H1 (cell line): ENCODE data around the gene HLA-DPA1.

Experiments
- CTCF ChIP-seq, 3 experiments: IDR thresholded peaks; 1 replicate in 2 of 3; 2 replicates in 1 of 3; pipeline versions ENCODE4 v1.5.1 to v1.6.1; 2011; ENCODE audit warnings: low read length in 3 of 3, mild to moderate bottlenecking in 3 of 3, inconsistent platforms in 2 of 3, low read depth in 1 of 3, moderate library complexity in 1 of 3; ENCODE audit not compliant: insufficient read depth in 1 of 3; ENCODE audit errors: control extremely low read depth in 1 of 3
- EZH2 ChIP-seq: fragments of 200-600 bp; sonication (generic); IDR thresholded peaks from 2 replicates; pipeline ENCODE4 v1.7.1; 2012; ENCODE audit warnings: low read depth, mild to moderate bottlenecking, moderate library complexity, low read length, inconsistent platforms; ENCODE audit not compliant: severe bottlenecking
- GABPA ChIP-seq: IDR thresholded peaks from 2 replicates; pipeline ENCODE4 v1.6.1; 2011; ENCODE audit warnings: mild to moderate bottlenecking, low read length, moderate library complexity, borderline replicate concordance; ENCODE audit not compliant: insufficient read depth

DNA sequence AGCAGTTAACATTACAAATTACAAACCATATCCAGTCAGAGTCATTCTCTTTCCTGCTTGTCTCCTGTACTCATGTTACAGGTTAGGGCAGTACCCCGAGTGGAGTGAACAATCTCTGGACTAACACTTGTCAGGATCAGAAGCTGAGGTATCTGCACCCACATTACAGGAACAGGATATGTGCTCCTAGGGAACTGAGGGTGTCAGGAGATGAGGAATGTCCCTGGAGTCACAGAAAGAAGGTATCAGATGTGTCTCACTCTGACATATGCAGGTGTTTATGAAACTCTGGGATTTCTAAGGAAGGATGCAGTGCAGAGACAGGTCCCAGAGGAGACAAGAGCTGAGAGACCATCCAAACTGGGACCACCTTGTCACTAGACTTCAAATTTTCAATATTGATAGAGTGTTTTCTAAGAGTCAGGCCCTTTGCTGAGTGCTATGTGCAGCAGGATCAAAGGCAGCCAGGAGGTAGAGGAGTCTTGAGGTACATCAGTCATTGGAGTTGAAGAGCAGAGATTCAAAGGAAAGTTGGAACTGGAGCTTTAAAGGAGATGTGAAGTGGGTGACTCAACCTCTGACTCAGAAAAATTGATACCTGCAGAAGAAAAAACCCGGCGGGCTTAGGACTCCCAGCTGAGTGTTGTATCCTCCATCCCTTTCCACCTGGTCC is 14.9 kb upstream of the HLA-DPA1 start:
- no peak for TF ChIP-seq GABPA
- no peak for TF ChIP-seq EZH2
- TF ChIP-seq CTCF (IDR thresholded peaks at IDR 0.05; ENCODE audit: control extremely low read depth in 1 of 3, insufficient read depth in 1 of 3, low read depth in 1 of 3, low read length in 3 of 3): no peak
